BJ (cell line): ENCODE measurements around the gene CYP11A1. TPM values are rescaled to one million over a fixed set of nuclear protein-coding genes. Genes with fewer than 3 reads are reported as not detected.
A peak's percentile ranks its signal among the peaks of the same experiment; 100 is the strongest.

Experiments
- CTCF ChIA-PET: fragments of 350-600 bp; formaldehyde crosslinking; extraction: SDS; loops from one replicate; lab custom pipeline; 2021; ENCODE audit warnings: antibody characterized with exemption, inconsistent platforms; lab: Yijun Ruan, JAX
- POLR2A ChIA-PET: fragments of 300-600 bp; sonication (Branson Sonifier 250); formaldehyde crosslinking; extraction: SDS; loops from one replicate; lab custom pipeline; 2021; ENCODE audit warnings: antibody characterized with exemption; lab: Charles Lee
- DNase-seq: peaks from one replicate; pipeline ENCODE4 v3.0.0-alpha.2; 2011; ENCODE audit warnings: low read depth
- H3K27me3 ChIP-seq: 2 replicates; pipeline ENCODE4 v1.6.0; 2011; ENCODE audit warnings: low read length; ENCODE audit not compliant: control insufficient read depth, insufficient read depth
- H3K36me3 ChIP-seq: 2 replicates; pipeline ENCODE4 v1.5.1; 2011; ENCODE audit warnings: low read length; ENCODE audit not compliant: control insufficient read depth, insufficient read depth
- H3K4me3 ChIP-seq: 2 replicates; pipeline ENCODE4 v1.5.1; 2011; ENCODE audit warnings: low read depth, mild to moderate bottlenecking, control low read depth, low read length
- CTCF ChIP-seq: IDR thresholded peaks from 2 replicates; pipeline ENCODE4 v1.5.1; 2011; ENCODE audit warnings: low read depth, mild to moderate bottlenecking, control low read depth, inconsistent platforms, low read length, moderate library complexity; ENCODE audit not compliant: insufficient read depth
- polyA plus RNA-seq: library from polyadenylated mRNA; depleted of rRNA; stranded (reverse); fragments of >200 nt; gene quantifications from 2 replicates; pipeline ENCODE4 v1.2.3, GENCODE V29; 2011

The CYP11A1 gene
- polyA plus RNA-seq, 1 experiment = 0.70 TPM

GRCh38 chr15:74373731-74374647, 6.5 kb upstream of the CYP11A1 start:
- ChIA-PET CTCF (interaction anchor here (0.6 to 26.7 kb wide), 32 partner anchors 8 to 576 kb away, joined by 3 to 622 read pairs (median 4); partner anchors contain the start of genes CLK3, SEMA7A and UBL7), POLR2A (no interaction called here)

GRCh38 chr15:74373056-74373650, 5.7 kb upstream of the CYP11A1 start:
- DNase-seq = no peak
- CTCF ChIA-PET = interaction anchor here (0.6 to 26.7 kb wide), 20 partner anchors 9 to 577 kb away, joined by 3 to 622 read pairs (median 4); partner anchors contain the start of gene SEMA7A
- H3K36me3 ChIP-seq = no peaks in the 10 kb centered on the region
- H3K4me3 ChIP-seq = no peak overlapping the region
- peaks cover 5% of the 10 kb centered on the region for H3K27me3 ChIP-seq
- TF ChIP-seq CTCF = no peak
- POLR2A ChIA-PET = no interaction called here

More at GRCh38 chr15:74373731-74374647, 6.5 kb upstream of the CYP11A1 start:
- peaks cover 5% of the 10 kb centered on the region for H3K27me3 ChIP-seq
- no peak for DNase-seq
- peak overlapping the region; percentile 69 for H3K4me3 ChIP-seq
- no peaks in the 10 kb centered on the region for H3K36me3 ChIP-seq
- peak; percentile 88 for TF ChIP-seq CTCF

- ChIA-PET POLR2A (no interaction called here), CTCF (interaction anchor here (0.6 to 26.7 kb wide), 4 partner anchors 65 to 988 kb away, joined by 3 to 622 read pairs (median 37); partner anchors contain the start of gene SEMA7A)
- H3K36me3 ChIP-seq = no peaks in the 10 kb centered on the region
- DNase-seq = no peak
- peaks cover 5% of the 10 kb centered on the region for H3K27me3 ChIP-seq
- H3K4me3 ChIP-seq = no peak overlapping the region
- no peak for TF ChIP-seq CTCF
Observed at GRCh38 chr15:74370471-74370870, 3.0 kb upstream of the CYP11A1 start.

- ChIA-PET POLR2A (no interaction called here), CTCF (interaction anchor here (0.9 to 26.7 kb wide), 4 partner anchors 9 to 400 kb away, joined by 4 to 622 read pairs (median 37); partner anchors contain the start of gene SEMA7A)
- no peaks in the 10 kb centered on the region for H3K36me3 ChIP-seq
- H3K4me3 ChIP-seq = no peak overlapping the region
- H3K27me3 ChIP-seq = peaks cover 5% of the 10 kb centered on the region
- TF ChIP-seq CTCF = no peak
- no peak for DNase-seq
Observed at GRCh38 chr15:74369756-74370155, 2.3 kb upstream of the CYP11A1 start.
